ENCODE results near the gene UNC5CL.

UNC5CL gene

DNA sequence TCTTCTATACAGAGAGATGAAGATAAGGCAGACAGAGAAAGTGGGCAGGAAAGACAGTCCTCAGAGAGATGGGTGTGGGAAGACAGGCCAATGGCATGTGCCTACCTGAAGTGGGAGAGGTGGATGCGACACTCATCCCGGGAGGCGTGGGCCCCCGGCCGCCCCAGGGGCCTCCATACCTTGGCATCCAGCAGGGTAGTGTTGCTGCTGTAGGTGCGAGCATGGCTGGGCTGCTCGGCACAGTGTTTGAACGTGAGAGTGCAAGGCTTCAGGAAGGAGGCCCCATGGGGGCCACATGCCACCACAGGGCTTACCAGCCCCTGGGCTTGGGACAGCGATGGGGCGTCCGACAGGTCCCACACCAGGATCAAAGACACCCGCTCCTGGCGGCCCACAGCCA is 5.2 kb downstream of the UNC5CL start:
- TF ChIP-seq, protein P1, sequence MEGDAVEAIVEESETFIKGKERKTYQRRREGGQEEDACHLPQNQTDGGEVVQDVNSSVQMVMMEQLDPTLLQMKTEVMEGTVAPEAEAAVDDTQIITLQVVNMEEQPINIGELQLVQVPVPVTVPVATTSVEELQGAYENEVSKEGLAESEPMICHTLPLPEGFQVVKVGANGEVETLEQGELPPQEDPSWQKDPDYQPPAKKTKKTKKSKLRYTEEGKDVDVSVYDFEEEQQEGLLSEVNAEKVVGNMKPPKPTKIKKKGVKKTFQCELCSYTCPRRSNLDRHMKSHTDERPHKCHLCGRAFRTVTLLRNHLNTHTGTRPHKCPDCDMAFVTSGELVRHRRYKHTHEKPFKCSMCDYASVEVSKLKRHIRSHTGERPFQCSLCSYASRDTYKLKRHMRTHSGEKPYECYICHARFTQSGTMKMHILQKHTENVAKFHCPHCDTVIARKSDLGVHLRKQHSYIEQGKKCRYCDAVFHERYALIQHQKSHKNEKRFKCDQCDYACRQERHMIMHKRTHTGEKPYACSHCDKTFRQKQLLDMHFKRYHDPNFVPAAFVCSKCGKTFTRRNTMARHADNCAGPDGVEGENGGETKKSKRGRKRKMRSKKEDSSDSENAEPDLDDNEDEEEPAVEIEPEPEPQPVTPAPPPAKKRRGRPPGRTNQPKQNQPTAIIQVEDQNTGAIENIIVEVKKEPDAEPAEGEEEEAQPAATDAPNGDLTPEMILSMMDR (IDR thresholded peaks at IDR 0.05; ENCODE audit: low read depth, low read length), result no peak
- DNase-seq (ENCODE audit: low read depth in 2 of 2), result no peak
- no peak overlapping the region for H3K4me3 ChIP-seq (replicated peaks in 1 of 2; ENCODE audit: low read depth in 2 of 2, low read length in 2 of 2)

DNA sequence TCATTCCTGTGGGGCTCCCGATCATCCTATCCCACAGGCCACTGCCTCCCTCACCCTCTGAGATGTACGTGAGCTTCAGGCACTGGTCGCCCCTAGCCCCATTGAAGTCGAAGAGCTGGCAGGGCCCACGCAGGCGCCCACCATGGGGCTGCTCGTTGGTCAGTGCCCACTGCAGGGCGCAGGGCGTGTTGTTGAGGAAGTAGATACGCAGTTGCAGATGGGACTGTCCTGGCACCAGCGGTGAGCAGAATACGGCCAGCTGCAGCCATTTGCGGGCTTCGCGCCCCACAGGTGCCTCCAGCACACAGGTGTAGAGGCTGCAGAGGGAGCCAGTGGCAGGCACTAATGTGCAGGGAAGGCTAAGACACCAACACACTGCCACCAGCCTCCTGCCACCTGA is 6.2 kb downstream of the UNC5CL start:
- TF ChIP-seq, protein P1 (IDR thresholded peaks at IDR 0.05; ENCODE audit: low read depth, low read length), result no peak
- DNase-seq (ENCODE audit: low read depth in 2 of 2), result no peak
- H3K4me3 ChIP-seq (replicated peaks in 1 of 2; ENCODE audit: low read depth in 2 of 2, low read length in 2 of 2), result no peak overlapping the region

DNA sequence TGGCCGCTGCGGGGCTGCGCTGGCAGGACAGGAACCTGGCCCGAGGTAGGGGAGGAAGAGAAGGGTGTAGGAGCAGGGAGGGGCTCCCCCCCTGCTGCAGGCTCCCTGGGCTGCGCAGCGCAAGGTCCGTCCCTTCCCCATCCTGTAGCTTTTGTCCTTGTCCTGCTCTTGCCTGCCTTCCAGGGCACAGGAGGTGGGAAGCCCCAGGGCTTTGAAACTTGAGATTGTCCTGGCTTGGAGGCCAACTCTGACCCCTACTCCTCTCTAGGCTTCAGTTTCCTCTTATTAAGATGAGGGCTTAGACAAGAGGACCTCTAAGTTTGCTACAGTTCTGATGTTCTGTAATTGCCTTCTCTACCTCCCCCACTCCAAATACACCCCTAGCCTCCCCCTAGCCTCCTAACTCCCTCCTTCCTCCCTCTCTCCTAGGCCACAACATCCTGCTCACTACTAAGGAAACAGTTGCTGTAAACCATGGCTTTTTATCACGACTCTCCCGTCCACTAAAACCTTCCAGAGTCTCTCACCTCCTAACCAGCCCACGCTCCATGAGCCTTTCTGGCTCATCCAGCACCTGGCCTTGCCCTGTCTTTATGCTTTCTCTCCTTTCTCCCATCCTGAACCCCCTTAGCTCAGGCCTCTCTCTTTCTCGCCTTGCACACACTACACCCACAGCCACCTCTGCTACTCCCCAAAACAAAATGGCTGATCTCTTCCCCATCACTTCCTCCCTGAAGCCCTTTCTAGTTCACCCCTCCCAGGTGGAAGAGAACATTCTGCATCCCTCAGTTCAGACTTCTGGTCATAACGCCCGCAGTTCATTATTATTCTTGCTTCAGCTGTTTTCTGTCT is 10.2 kb downstream of the UNC5CL start:
- DNase-seq (ENCODE audit: low read depth in 2 of 2), result no peak
- TF ChIP-seq, protein P1 (IDR thresholded peaks at IDR 0.05; ENCODE audit: low read depth, low read length), result no peak
- peak overlapping the region; percentile 43 to 51 for H3K4me3 ChIP-seq (replicated peaks in 1 of 2; ENCODE audit: low read depth in 2 of 2, low read length in 2 of 2)

DNA sequence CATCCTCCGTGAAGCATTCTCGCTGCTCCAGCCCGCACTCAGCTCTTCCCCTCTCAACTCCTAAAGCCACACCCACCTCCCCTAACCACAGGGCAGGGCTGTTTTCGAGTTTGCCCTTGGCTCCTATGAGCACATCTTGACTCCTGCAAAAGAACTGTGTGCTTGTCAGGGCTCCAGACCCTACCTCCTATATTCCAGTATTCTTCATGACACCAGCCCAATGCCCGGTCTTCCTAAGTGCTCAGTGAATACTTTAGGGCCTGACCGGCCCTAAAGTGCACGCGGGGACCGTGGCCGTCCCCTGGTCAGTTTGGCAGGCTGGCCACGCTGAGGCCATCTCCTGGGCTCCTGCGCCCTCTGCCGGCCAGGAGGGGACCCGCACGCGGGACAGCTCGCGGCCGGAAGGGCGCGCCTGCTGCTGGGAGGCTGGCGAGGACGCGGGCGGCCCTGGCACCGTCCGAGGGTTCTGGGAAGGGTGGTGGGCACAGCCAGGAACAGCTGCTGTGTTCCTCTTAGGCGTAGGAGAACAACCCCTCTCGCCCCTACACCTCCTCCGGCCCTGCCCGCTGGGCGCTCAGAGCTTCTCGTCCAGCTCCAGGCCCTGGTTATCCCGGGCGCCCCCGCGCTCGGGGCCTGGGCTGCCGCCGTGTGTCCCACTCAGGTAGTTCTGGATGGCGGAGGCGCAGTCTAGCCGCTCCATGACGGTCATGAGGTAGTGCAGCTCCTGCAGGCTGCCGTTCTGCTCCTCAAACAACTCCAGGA is 11.0 kb downstream of the UNC5CL start:
- DNase-seq (ENCODE audit: low read depth in 2 of 2), result peak; percentile 70 to 77
- TF ChIP-seq, protein P1 (IDR thresholded peaks at IDR 0.05; ENCODE audit: low read depth, low read length), result peak; percentile 69
- H3K4me3 ChIP-seq (replicated peaks in 1 of 2; ENCODE audit: low read depth in 2 of 2, low read length in 2 of 2), result peak overlapping the region; percentile 43 to 51

DNA sequence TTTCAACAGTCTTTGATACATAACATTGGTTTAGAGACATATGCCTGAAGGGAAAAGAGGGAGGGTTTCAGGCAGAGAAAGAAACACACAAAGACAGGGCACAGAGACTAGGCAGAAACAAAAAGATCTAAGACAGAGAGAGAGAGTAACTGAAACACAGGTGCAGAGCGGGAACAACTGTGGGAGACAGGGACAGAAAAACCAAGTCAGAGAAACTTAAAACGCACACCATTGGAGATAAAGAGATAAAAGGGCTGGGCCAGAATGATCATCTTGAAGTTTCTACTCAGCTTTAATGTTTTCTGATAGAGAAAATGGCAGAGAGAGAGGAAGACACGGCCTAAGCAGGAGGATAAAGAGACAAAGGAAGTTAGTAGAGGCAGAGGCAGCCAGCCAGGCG is 11.8 kb downstream of the UNC5CL start:
- no peak for DNase-seq (ENCODE audit: low read depth in 2 of 2)
- TF ChIP-seq, protein P1 (IDR thresholded peaks at IDR 0.05; ENCODE audit: low read depth, low read length), result no peak
- H3K4me3 ChIP-seq (replicated peaks in 1 of 2; ENCODE audit: low read depth in 2 of 2, low read length in 2 of 2), result peak overlapping the region; percentile 31 to 51

DNA sequence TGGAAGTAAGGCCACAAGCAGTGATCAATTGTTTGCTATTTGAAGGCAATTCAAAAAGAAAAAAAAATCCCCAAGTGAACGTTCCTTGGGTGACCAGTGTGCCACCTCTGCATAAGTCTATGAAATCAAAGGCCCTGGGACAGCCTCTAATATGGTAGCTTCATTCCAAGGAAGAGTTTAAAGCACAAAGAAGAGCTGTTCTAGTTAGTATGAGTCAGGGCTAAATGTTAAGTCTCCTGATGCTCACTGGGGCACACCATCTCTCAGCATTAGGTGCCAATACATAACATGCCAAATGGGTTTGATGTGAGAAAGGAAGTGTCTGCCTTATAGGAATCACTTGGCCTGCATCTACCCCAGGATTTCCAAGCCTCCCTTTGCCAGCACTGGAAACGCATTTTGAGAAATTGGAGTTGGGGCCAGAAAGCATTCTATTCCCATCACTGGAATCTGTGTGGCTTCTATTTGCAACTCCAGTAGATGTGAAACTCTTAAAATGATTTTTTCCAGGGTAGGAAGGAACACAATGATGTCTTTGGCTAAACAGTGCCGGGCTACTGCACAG is 13.0 kb downstream of the UNC5CL start:
- H3K4me3 ChIP-seq (replicated peaks in 1 of 2; ENCODE audit: low read depth in 2 of 2, low read length in 2 of 2), result no peak overlapping the region
- no peak for DNase-seq (ENCODE audit: low read depth in 2 of 2)
- TF ChIP-seq, protein P1 (IDR thresholded peaks at IDR 0.05; ENCODE audit: low read depth, low read length), result no peak

Data from cardiac fibroblast (primary cell).